Endometrial microvascular endothelial cells (primary cell): ENCODE results near the gene MYH9. TPM values are rescaled to one million over a fixed set of nuclear protein-coding genes. Genes with fewer than 3 reads are reported as not detected.
"Not testable (repeated sequence)": the region's sequence is repeated elsewhere in the genome, so short reads cannot be mapped to it uniquely, and the experiment has no call there.

Experiments
- in situ Hi-C: cut with HindIII; loops from 2 replicates; pipeline ENCODE4 v1.10.0; 2017; ENCODE audit warnings: low sequenced_read_pairs, low pct_unique_long_range_greater_than_20kb; ENCODE audit errors: inconsistent ontology term
- total RNA-seq: library from RNA; depleted of rRNA; stranded (reverse); fragments of >200 nt; gene quantifications from one replicate; pipeline ENCODE4 v1.2.3, GENCODE V29; 2015; ENCODE audit errors: inconsistent ontology term

The MYH9 gene
- total RNA-seq: 887 TPM

DNA sequence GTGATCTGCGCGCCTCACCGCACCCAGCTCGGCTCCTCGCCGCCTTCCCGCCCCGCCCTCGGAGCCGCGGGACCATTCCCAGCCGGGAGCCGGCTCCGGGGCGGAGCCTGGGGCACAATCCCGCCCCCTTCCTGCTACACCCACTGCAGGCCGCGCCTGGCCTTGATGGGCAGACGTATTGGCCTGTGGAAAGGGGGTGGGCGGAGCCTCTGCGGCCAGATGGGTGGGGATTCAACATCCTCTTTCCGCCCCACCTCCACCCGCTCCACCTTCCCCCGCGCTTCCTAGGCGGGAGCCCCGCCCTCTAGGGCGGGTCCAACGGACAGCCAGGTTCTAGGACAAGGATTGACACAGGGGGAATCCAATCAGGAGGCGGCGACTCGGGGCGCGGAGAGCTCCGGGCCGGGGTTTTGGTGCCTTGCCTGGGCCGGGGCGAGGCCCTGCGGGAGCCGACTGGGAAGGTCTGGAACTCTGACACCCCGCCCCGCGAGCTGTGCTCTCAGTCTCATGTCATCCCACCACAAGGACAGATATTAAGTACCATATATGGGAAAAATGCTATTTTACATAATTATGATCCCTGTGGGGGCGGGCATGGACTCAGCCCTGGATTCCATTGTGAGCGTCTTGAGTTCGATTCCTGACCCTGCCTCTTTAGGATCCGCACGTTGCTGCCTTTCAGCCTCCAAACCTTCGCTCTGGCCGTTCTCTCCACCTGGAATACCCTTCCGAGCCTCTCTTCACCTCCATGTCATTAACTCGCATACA lies at the start of gene MYH9:
MYH9 (minus strand) TSS at position 9 of the 768 bp plus-strand sequence. CDS start 38,731 bp downstream, outside the sequence.
- in situ Hi-C loops: no loop called here

DNA sequence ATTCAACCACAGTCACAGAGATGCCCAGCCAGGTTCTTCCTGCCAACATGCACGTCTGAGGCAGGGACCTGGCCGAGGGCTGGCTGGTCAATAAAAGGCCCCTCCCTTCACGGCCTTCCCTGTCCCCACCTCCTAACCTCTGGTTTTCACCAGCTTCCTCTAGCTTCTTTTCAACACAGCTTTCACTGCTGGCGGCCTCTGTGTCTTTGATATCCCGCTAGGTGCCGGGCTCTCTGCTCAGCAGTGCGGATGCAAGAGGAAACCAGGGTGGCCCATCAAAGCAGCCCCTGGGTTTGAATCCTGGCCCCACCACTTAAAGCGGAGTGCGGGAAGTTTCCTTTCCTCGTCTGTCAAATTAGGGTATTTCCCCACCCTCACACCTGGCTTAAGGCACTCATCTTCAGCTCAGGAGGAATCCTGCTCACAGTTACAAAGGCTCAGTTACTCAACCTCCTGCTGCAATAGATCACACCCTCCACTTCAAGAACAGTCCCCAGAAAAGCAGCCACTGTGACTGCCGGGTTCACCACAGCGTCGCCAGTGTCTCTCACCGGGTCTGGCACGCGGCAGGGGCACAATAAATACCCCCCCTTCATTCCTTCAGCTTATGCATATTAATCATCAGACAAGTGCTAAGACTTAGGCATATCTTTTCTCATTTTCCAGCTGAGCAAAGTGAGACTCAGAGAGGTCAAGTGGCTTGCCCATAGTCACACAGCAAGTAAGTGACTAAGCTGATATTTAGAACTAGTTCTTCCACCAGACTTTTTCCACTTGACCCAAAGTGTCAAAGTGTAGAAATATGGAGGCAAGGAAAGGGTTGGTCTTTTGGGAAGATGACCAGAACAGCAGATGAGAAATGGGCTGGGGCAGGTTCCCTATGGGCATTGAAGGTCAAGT lies 48.0 kb upstream of the MYH9 start:
- in situ Hi-C loops: no loop called here

- in situ Hi-C loops: no loop called here
Measured at GRCh38 chr22:36433318-36434231, 45.8 kb upstream of the MYH9 start.

DNA sequence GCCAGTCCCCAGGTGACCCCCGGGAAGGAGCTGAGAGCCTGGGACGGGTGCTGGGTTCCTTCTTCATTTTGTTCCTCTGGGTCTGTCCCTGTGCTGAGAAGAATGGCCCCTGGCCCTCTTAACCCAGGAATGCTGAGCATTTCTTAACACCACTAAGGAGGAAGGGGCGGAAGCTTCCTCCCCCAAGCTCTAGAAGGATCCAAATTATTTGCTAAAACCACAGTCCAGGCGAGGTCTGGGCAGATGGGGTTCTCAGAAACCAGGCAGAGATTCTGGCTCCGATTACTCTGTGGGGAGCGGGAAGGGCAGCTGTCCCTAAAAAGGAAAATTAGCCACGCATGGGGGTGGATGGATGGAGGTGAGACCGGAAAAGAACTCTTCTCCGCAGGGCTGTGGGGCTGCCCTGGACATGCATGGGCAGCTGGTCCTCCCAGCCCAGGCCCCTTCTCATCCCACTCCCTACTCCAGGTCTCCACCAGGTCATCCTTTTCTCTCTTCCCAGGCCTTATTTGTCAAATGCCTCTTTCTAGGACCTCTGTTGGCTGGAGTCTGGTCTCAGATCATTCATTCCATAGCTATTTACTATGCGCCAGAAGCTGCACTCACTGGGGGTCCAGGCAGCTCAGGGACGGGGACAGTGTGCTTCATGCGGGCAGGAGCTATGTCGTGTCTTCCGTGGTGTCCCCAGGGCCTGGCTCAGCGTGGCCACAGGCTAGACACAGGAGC lies 45.0 kb upstream of the MYH9 start:
- in situ Hi-C loops: no loop called here

DNA sequence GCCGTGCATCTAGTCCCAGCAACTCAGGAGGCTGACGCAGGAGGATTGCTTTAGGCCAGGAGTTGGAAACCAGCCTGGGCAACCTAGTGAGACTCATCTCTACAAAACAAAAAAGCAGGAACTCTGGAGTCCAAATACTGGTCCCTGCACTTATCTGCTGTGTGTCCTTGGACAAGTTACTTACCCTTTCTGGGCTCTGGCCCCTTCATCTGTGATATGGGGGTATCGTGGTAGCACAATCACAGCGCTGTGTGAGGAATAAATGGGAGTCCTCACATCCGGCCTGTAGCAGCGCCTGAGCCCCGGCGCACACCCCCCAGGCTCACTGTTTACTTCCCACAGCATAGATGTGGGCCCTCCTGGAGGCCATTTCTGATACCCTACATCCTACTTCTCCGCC lies 44.2 kb upstream of the MYH9 start:
- in situ Hi-C loops: no loop called here

GRCh38 chr22:36430863-36431262 lies 43.1 kb upstream of the MYH9 start:
- in situ Hi-C loops: no loop called here

GRCh38 chr22:36427952-36428351 lies 40.2 kb upstream of the MYH9 start:
- in situ Hi-C loops: not testable (repeated sequence)

- in situ Hi-C loops: no loop called here
Measured at GRCh38 chr22:36425977-36426523, 38.3 kb upstream of the MYH9 start.

DNA sequence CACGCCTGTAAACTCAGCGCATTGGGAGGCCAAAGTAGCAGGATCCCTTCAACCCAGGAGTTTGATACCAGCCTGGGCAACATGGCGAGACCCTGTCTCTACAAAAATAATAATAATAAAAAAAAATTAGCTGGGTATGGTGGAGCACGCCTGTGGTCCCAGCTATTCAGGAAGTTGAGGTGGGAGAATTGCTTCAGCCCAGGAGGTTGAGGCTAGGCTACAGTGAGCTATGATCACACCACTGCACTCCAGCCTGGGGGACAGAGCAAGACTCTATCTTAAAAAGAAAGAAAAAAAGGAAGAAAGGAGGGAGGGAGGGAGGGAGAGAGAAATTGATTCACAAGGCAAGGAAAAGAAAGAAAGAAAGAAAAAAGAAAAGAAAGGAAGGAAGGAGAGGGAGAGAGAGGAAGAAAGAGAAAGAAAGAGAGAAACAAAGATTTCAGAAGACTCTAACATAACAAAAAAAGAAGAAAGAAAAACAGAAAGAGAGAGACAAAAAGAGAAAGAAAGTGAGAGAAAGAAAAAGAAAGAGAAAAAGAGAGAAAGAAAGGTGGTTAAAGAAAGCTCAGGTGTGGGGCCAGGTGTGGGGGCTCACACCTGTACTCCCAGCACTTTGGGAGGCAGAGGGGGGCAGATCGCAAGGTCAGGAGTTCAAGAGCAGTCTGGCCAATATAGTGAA lies 37.3 kb upstream of the MYH9 start:
- in situ Hi-C loops: no loop called here

- in situ Hi-C loops: not testable (repeated sequence)
Measured at GRCh38 chr22:36424466-36424865, 36.7 kb upstream of the MYH9 start.

DNA sequence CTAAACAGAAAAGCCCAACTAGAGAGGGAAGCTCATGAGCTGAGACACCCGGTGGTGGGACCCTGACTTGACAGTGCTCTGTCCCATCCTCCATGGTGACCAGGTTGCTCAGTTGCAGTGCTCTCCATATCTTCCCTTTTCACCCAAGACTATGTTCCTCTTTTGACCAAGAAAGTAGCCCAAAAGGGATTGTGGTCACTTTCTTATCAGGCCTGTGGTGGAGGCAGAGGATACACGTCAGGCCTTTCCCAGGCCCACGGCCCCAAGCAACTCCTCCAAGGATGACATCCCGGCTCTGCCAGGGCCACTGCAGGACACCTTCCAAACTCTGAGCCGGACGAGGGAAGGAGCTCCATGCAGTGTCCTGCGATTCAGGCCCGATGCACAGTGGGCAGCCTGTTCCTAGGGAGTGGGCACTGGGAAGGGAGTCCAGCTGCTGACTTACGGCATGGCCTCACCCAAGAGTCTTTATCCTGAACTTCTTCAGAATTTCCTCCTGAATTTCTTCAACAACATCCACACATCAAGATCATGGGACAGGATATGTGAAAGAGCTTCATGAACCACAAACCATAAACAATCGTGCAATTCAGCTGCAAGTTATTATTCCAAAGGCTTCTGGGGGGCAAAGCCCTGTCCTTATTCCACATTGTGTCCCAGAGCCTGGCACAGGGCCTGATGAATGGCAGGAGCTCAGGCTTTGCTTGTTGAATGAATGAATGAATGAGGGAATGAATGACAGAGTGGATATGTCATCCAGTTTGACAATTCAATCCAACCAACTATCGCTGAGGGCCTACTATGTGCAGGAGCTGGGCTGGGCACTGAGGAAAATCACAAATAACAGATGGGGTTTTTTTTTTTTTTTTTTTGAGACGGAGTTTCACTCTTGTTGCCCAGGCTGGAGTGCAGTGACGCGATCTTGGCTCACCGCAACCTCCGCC lies 36.0 kb upstream of the MYH9 start:
- in situ Hi-C loops: no loop called here

DNA sequence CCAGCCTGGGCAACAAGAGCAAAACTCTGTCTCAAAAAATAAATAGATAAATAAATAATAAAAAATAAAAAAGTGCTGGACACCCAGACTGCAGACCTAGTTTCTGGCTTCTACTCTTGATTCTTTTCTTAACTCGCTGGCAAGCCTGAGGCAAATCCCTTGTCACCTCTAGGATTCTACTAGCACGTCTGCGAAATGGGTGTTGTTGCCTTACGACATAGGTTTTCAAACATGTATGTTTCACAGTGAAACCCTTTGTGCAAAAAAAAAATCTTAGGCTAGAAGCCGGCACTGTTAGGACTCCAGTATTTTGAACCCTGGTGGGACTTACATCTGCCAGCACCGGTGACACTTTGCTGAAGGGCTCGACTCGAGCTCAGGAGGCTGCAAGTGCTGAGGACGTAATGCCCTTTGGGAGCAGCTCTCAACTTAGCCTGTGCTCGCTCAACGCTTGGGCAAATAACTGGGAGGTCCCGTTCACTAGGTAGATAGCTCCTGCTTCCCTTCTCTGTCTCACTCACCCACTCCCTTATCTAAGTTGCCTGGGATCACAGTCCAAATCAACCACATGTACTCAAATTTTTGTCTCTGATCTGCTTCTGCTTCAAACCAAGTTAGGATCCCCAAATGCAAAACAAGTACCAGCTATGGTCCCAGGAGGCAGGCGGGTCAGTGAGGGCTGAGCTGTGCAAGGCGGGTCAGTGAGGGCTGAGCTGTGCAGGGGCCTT lies 34.7 kb upstream of the MYH9 start:
- in situ Hi-C loops: no loop called here

DNA sequence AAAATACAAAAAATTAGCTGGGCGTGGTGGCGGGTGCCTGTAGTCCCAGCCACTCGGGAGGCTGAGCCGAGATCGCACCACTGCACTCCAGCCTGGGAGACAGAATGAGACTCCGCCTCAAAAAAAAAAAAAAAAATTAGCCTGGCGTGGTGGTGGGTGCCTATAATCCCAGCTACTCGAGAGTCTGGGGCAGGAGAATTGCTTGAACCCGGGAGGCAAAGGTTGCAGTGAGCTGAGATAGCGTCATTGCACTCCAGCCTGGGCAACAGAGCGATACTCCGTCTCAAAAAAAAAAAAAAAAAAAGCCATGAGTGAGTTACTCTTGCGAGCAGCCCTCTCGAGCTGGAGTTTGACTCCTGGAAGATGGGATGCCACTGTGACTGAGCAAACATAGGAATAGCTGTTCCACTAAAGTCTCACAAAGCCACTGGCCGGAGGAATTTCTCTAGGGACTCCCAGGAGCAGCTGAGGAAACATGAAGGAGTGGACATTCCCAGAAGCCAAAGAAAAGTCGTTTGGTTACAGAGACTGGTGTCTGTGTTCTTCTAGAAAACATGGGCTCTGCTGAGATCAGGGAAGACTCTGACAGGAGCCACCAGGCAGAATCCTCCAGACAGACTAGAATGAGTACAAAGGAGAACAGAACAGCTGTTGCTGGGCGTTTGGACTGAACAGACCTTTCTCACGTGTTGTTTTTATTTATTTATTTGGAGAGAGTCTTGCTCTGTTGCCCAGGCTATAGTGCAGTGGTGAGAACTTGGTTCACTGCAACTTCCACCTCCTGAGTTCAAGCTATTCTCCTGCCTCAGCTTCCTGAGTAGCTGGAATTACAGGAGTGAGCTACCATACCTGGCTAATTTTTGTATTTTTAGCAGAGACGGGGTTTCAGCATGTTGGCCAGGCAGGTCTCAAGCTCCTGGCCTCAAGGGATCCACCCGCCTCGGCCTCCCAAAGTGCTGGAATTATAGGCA lies 32.4 kb upstream of the MYH9 start:
- in situ Hi-C loops: no loop called here

- in situ Hi-C loops: no loop called here
Measured at GRCh38 chr22:36419177-36419911, 31.6 kb upstream of the MYH9 start.
